HCT116 (cell line): ENCODE results near the gene PPHLN1. TPM values are rescaled to one million over a fixed set of nuclear protein-coding genes. Genes with fewer than 3 reads are reported as not detected.

Experiments used
- ATAC-seq: fragments of 200-7000 bp; cut with Tn5 transposase; 2 replicates; pipeline ENCODE4 v1.9.1; 2020; ENCODE audit warnings: mild to moderate bottlenecking, moderate library complexity
- BruUV-seq: library from RNA; stranded (reverse); fragments of 400-500 nt; replicated peaks from 2 replicates; lab custom pipeline; 2021; lab: Mats Ljungman, UMichigan
- CTCF ChIA-PET: fragments of 300-600 bp; sonication (Branson Sonifier 250); formaldehyde crosslinking; loops from one replicate; lab custom pipeline; 2021; ENCODE audit warnings: antibody characterized with exemption; lab: Charles Lee
- POLR2A ChIA-PET: fragments of 300-600, 350-600 bp; sonication (Branson Sonifier 250); formaldehyde crosslinking; loops from one replicate; lab custom pipeline; 2021; ENCODE audit warnings: antibody characterized with exemption; lab: Charles Lee
- RAD21 ChIA-PET, 2 experiments: fragments of 300-600 bp; sonication (Branson Sonifier 250); formaldehyde crosslinking; loops; one replicate each; lab custom pipeline; 2023; ENCODE audit warnings: low total read pairs in 2 of 2; ENCODE audit not compliant: uncharacterized antibody in 2 of 2, unreplicated experiment in 2 of 2, low non-redundant PET in 1 of 2; lab: Charles Lee
- DNase-seq: peaks from one replicate; pipeline ENCODE4 v3.0.0-alpha.2; 2010; ENCODE audit warnings: low read depth, low spot score
- H2AFZ ChIP-seq: fragments of 200-600 bp; shearing (Covaris generic), sonication (generic); 2 replicates; pipeline ENCODE4 v1.6.1; 2017; ENCODE audit warnings: low read depth, mixed run types, mixed read lengths, antibody characterized with exemption, low read length; ENCODE audit not compliant: poor library complexity, severe bottlenecking
- H3K27ac ChIP-seq: 2 replicates; pipeline ENCODE4 v1.5.1; 2012; ENCODE audit warnings: low read depth, low read length
- H3K27me3 ChIP-seq: fragments of 200-600 bp; sonication (generic); 2 replicates; pipeline ENCODE4 v1.6.1; 2016; ENCODE audit warnings: mixed run types, low read length, mixed read lengths; ENCODE audit not compliant: insufficient read depth
- H3K36me3 ChIP-seq, 2 experiments: fragments of 200-500 bp in 1 of 2; fragments of 200-600 bp in 1 of 2; sonication (Bioruptor generic) in 1 of 2; sonication (generic) in 1 of 2; 2 replicates each; pipeline versions ENCODE4 v1.5.1 to v1.6.1; 2014 to 2016; ENCODE audit warnings: low read length in 2 of 2, inconsistent platforms in 1 of 2, mixed read lengths in 1 of 2, mixed run types in 1 of 2; ENCODE audit not compliant: insufficient read depth in 2 of 2, control insufficient read depth in 1 of 2
- H3K4me1 ChIP-seq, 2 experiments: fragments of 200-600 bp in 1 of 2; sonication (generic) in 1 of 2; 2 replicates each; pipeline versions ENCODE4 v1.5.1 to v1.6.1; 2012 to 2017; ENCODE audit warnings: low read length in 2 of 2, inconsistent platforms in 1 of 2, mild to moderate bottlenecking in 1 of 2, mixed read lengths in 1 of 2, mixed run types in 1 of 2, moderate library complexity in 1 of 2; ENCODE audit not compliant: insufficient read depth in 2 of 2, control insufficient read depth in 1 of 2
- H3K4me2 ChIP-seq: fragments of 200-600 bp; sonication (generic); 2 replicates; pipeline ENCODE4 v1.6.1; 2017; ENCODE audit warnings: mixed run types, low read length, mixed read lengths
- H3K4me3 ChIP-seq, 2 experiments: fragments of 200-600 bp in 1 of 2; sonication (generic) in 1 of 2; replicated peaks in 1 of 2; 2 replicates each; pipeline ENCODE4 v1.5.1; 2011 to 2016; ENCODE audit warnings: low read length in 2 of 2, control low read depth in 1 of 2, low read depth in 1 of 2, mild to moderate bottlenecking in 1 of 2, mixed read lengths in 1 of 2, mixed run types in 1 of 2
- H3K79me2 ChIP-seq: fragments of 200-600 bp; sonication (generic); 2 replicates; pipeline ENCODE4 v1.6.1; 2017; ENCODE audit warnings: mild to moderate bottlenecking, mixed run types, low read length, moderate library complexity, mixed read lengths; ENCODE audit not compliant: insufficient read depth
- H3K9ac ChIP-seq: fragments of 200-600 bp; sonication (generic); 2 replicates; pipeline ENCODE4 v1.6.1; 2016; ENCODE audit warnings: low read length, mixed read lengths
- H3K9me2 ChIP-seq: fragments of 200-600 bp; sonication (generic), shearing (Covaris generic); 2 replicates; pipeline ENCODE4 v1.6.1; 2017; ENCODE audit warnings: mixed run types, mild to moderate bottlenecking, moderate library complexity; ENCODE audit not compliant: insufficient read depth
- H3K9me3 ChIP-seq, 2 experiments: fragments of 200-500 bp in 1 of 2; fragments of 200-600 bp in 1 of 2; sonication (Bioruptor generic) in 1 of 2; sonication (generic) in 1 of 2; 2 replicates each; pipeline ENCODE4 v1.6.1; 2014 to 2017; ENCODE audit warnings: low read length in 2 of 2, mixed read lengths in 2 of 2, inconsistent platforms in 1 of 2, low read depth in 1 of 2, mild to moderate bottlenecking in 1 of 2, mixed run types in 1 of 2, moderate library complexity in 1 of 2; ENCODE audit not compliant: control insufficient read depth in 1 of 2, insufficient read depth in 1 of 2
- H4K20me1 ChIP-seq: fragments of 200-600 bp; sonication (generic), shearing (Covaris generic); 2 replicates; pipeline ENCODE4 v1.6.1; 2017; ENCODE audit warnings: mixed run types, mild to moderate bottlenecking, moderate library complexity; ENCODE audit not compliant: insufficient read depth
- CBX3 ChIP-seq: IDR thresholded peaks from 2 replicates; pipeline ENCODE4 v1.6.1; 2012; ENCODE audit warnings: low read depth
- CEBPB ChIP-seq: IDR thresholded peaks from 2 replicates; pipeline ENCODE4 v1.6.1; 2012; ENCODE audit warnings: low read depth
- EZH2phosphoT487 ChIP-seq: fragments of 200-600 bp; IDR thresholded peaks from 2 replicates; pipeline ENCODE4 v1.6.1; 2018; ENCODE audit warnings: antibody characterized with exemption, borderline replicate concordance
- FOSL1 ChIP-seq: IDR thresholded peaks from 2 replicates; pipeline ENCODE4 v1.6.1; 2012; ENCODE audit warnings: low read depth
- JUND ChIP-seq: IDR thresholded peaks from 2 replicates; pipeline ENCODE4 v1.6.1; 2012
- MAX ChIP-seq: IDR thresholded peaks from 2 replicates; pipeline ENCODE4 v1.6.1; 2012
- RAD21 ChIP-seq: IDR thresholded peaks from 2 replicates; pipeline ENCODE4 v1.6.1; 2012; ENCODE audit warnings: low read depth, mild to moderate bottlenecking
- REST ChIP-seq: IDR thresholded peaks from 2 replicates; pipeline ENCODE4 v1.6.1; 2012; ENCODE audit warnings: low read depth
- SIN3A ChIP-seq: IDR thresholded peaks from 2 replicates; pipeline ENCODE4 v1.6.1; 2012; ENCODE audit warnings: low read depth
- SP1 ChIP-seq: IDR thresholded peaks from 2 replicates; pipeline ENCODE4 v1.6.1; 2012; ENCODE audit warnings: low read depth
- SRF ChIP-seq: IDR thresholded peaks from 2 replicates; pipeline ENCODE4 v1.6.1; 2012; ENCODE audit warnings: low read depth
- YY1 ChIP-seq: IDR thresholded peaks from 2 replicates; pipeline ENCODE4 v1.6.1; 2011; ENCODE audit warnings: low read length, low read depth, moderate library complexity, mild to moderate bottlenecking; ENCODE audit not compliant: insufficient replicate concordance; ENCODE audit errors: extremely low read depth
- ZNF274 ChIP-seq: fragments of 200-500 bp; sonication (Bioruptor generic); IDR thresholded peaks from 2 replicates; pipeline ENCODE4 v1.6.1; 2014; ENCODE audit warnings: mild to moderate bottlenecking, low read depth, low read length, inconsistent platforms
- intact Hi-C: fragments of 100-400 bp; cut with micrococcal nuclease; formaldehyde crosslinking; loops from 2 replicates; pipeline ENCODE4 v1.10.0; 2022
- total RNA-seq: library from RNA; stranded (reverse); gene quantifications from one replicate; pipeline ENCODE4 v1.2.1, GENCODE V29; 2021; ENCODE audit not compliant: unreplicated experiment
- TF ChIP-seq, protein P1 (sequence below), 3 experiments: fragments of 200-600 bp in 1 of 3; sonication (generic) in 1 of 3; IDR thresholded peaks in 2 of 3; conservative IDR thresholded peaks in 1 of 3; 2 replicates each; pipeline ENCODE4 v1.5.1; 2012 to 2017; ENCODE audit warnings: low read depth in 2 of 3, low read length in 2 of 3, antibody characterized with exemption in 1 of 3, borderline replicate concordance in 1 of 3, control low read depth in 1 of 3, mild to moderate bottlenecking in 1 of 3, mixed read lengths in 1 of 3, mixed run types in 1 of 3, moderate library complexity in 1 of 3; ENCODE audit not compliant: insufficient read depth in 1 of 3
- TF ChIP-seq, protein P2 (sequence below): IDR thresholded peaks from 2 replicates; pipeline ENCODE4 v1.6.1; 2011; ENCODE audit warnings: mild to moderate bottlenecking, low read length, moderate library complexity; ENCODE audit not compliant: insufficient replicate concordance; ENCODE audit errors: extremely low read depth

PPHLN1 gene
- total RNA-seq, 1 experiment from 2014 or later, result 57.4 TPM

DNA sequence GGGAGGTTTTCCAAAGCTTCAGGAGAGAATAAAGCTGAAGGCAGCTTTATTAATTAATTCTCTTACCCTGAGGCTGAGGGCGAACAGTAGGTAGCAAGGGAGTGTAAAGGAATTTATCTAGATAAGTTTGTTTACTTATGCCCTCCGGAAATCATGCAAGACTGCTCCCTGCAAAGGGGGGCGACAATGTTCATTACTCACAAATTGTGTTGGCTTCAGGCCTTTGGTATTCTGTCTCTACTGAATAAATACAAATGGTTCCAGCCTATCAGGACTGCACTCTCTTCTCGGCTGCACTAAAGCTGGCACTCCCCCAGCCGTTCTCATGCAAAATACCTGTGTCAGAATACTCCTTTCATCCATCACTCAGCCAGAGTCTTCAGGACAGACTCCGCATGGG lies 120.8 kb downstream of the PPHLN1 start (continued):
- TF ChIP-seq, protein P1, sequence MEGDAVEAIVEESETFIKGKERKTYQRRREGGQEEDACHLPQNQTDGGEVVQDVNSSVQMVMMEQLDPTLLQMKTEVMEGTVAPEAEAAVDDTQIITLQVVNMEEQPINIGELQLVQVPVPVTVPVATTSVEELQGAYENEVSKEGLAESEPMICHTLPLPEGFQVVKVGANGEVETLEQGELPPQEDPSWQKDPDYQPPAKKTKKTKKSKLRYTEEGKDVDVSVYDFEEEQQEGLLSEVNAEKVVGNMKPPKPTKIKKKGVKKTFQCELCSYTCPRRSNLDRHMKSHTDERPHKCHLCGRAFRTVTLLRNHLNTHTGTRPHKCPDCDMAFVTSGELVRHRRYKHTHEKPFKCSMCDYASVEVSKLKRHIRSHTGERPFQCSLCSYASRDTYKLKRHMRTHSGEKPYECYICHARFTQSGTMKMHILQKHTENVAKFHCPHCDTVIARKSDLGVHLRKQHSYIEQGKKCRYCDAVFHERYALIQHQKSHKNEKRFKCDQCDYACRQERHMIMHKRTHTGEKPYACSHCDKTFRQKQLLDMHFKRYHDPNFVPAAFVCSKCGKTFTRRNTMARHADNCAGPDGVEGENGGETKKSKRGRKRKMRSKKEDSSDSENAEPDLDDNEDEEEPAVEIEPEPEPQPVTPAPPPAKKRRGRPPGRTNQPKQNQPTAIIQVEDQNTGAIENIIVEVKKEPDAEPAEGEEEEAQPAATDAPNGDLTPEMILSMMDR (IDR thresholded peaks at IDR 0.05 in 2 of 3, conservative IDR thresholded peaks at IDR 0.05 in 1 of 3; ENCODE audit: borderline replicate concordance in 1 of 3, insufficient read depth in 1 of 3, low read depth in 2 of 3, low read length in 2 of 3), result no peak
- TF ChIP-seq, protein P2, sequence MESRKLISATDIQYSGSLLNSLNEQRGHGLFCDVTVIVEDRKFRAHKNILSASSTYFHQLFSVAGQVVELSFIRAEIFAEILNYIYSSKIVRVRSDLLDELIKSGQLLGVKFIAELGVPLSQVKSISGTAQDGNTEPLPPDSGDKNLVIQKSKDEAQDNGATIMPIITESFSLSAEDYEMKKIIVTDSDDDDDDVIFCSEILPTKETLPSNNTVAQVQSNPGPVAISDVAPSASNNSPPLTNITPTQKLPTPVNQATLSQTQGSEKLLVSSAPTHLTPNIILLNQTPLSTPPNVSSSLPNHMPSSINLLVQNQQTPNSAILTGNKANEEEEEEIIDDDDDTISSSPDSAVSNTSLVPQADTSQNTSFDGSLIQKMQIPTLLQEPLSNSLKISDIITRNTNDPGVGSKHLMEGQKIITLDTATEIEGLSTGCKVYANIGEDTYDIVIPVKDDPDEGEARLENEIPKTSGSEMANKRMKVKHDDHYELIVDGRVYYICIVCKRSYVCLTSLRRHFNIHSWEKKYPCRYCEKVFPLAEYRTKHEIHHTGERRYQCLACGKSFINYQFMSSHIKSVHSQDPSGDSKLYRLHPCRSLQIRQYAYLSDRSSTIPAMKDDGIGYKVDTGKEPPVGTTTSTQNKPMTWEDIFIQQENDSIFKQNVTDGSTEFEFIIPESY, result no peak
- TF ChIP-seq EZH2phosphoT487 (no peak), YY1 (no peak), MAX (no peak), CEBPB (no peak), SP1 (no peak), SIN3A (no peak)

- no peaks in the 10 kb centered on the region for H3K9me3 ChIP-seq
- intact Hi-C loops, result no loop called here
- DNase-seq (no peak), ATAC-seq (no peak)
- ChIA-PET RAD21 (no interaction called here), POLR2A (no interaction called here), CTCF (no interaction called here)
- H3K9me2 ChIP-seq, result no peaks in the 10 kb centered on the region
- H3K27ac ChIP-seq, result no peak overlapping the region
- no peak overlapping the region for H2AFZ ChIP-seq
- H3K27me3 ChIP-seq, result no peaks in the 10 kb centered on the region
- no peak overlapping the region for H3K4me3 ChIP-seq
- no peak overlapping the region for H3K4me2 ChIP-seq
- H3K79me2 ChIP-seq, result no peaks in the 10 kb centered on the region
- no peaks in the 10 kb centered on the region for H3K4me1 ChIP-seq
- no peaks in the 10 kb centered on the region for H4K20me1 ChIP-seq
- H3K9ac ChIP-seq, result no peak overlapping the region
- peaks cover 0 to 4% of the 10 kb centered on the region in 2 experiments; a peak in 1 of 4 replicates for H3K36me3 ChIP-seq
- no TSS peak for BruUV-seq
- TF ChIP-seq RAD21, result no peak
- no peak for TF ChIP-seq SRF
- TF ChIP-seq REST, result no peak
- no peak for TF ChIP-seq MAX
- TF ChIP-seq, protein P2, result no peak
- TF ChIP-seq ZNF274, result no peak
- TF ChIP-seq CBX3, result no peak
- no peak for TF ChIP-seq JUND
- no peak for TF ChIP-seq FOSL1
Observed at GRCh38 chr12:42447371-42447786, 121.4 kb downstream of the PPHLN1 start.
